AG20443 (cell line): Measurements from ENCODE around the gene PITPNM3.
"Not testable (repeated sequence)": the region's sequence is repeated elsewhere in the genome, so short reads cannot be mapped to it uniquely, and the experiment has no call there.

Experiments
- DNase-seq: peaks from one replicate; pipeline ENCODE4 v3.0.0; 2012; ENCODE audit warnings: low spot score, mixed read lengths

PITPNM3 gene

GRCh38 chr17:6501359-6501758 is 55.0 kb downstream of the PITPNM3 start:
- no peak for DNase-seq

DNA sequence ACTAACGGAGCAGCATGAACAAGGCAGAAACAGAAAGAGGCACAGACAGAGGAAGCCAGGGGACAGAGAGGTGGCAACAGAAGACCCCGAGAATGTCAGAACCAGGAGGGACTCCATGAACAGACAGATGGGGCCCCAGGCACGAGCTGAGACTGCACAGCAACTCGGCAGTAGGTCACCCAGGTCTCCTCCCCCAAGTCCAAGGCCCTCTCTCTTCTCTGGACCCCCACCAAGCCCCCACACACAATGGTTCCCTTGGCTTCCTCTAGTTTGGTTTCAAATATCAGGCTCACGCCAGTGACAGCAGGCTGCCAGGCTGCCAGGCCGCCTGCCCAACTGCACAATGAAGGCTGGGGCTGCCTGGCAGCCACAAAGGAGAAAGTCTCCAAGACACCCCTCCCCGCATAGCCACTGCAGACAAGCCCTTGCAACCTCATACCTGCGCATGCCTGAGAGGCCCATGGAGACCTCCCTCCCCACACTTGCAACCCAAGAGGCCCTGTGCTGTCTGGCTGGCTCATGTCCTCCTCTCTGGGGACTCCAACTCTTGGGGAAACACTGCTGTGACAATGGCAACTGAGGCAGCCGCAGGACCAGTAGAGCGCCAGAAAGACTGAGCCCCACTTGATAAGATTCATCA is 57.3 kb downstream of the PITPNM3 start:
- no peak for DNase-seq

GRCh38 chr17:6498356-6498755 is 58.0 kb downstream of the PITPNM3 start:
- no peak for DNase-seq

DNA sequence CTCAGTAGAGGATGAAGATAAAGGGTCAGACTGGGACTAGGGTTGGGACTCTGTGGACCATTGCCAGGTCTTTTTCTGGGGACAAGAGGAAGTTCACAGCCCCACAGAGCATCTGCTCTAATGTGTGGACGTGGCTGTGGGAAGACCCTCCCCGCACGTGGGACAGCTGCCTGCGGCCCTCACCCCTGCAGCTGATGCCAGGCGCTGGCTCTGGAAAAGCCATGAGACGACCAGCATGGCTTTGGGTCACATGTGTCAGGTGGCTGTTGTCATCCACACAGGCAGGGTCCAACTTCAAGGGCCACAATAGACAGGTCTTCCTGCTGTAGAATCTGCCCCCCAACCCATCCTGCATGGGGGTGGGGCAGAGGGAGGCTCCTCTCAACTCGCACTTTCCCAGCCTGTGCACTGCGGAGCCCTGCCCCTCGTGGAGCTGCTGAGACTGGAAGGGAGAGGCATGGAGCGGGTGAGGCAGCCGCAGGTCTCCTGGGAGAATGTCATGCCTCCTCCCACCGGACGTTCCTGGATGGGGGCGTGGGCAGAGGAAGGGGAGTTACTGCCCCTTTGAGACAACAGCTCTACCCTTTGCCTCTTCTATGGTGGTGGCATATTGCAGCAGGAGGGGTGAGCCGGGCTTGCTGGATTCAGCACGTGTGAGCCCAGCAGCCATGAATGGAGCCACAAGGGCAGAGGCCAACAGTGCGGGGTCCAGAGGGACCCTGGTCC is 58.7 kb downstream of the PITPNM3 start:
- no peak for DNase-seq

GRCh38 chr17:6496640-6497441 is 59.5 kb downstream of the PITPNM3 start:
- DNase-seq = no peak

DNA sequence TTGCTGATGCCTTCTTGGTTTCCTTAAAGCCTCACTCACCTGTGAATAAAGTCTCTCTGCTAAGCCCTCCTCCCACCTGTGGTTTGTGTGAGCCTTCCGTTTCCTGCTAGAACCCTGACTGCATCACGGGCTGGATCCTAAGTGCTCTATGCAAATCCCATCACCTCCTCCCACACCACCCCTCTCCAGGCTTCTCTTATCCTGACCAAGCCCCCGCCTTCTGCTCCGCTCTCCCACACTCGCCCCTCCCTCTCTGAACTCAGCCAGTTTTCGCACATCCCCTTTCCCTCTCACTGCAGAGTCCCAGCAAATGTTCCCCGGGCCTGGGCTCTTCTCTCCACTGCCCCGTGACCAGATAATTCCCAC is 60.3 kb downstream of the PITPNM3 start:
- DNase-seq = no peak

- no peak for DNase-seq
Observed at GRCh38 chr17:6495450-6496115, 60.8 kb downstream of the PITPNM3 start.

GRCh38 chr17:6494239-6494941 is 62.0 kb downstream of the PITPNM3 start:
- no peak for DNase-seq

- no peak for DNase-seq
Observed at GRCh38 chr17:6492892-6493674, 63.3 kb downstream of the PITPNM3 start.

GRCh38 chr17:6491071-6491700 is 65.2 kb downstream of the PITPNM3 start:
- DNase-seq = no peak

GRCh38 chr17:6489016-6489550 is 67.3 kb downstream of the PITPNM3 start:
- DNase-seq = no peak

GRCh38 chr17:6488008-6488539 is 68.3 kb downstream of the PITPNM3 start:
- DNase-seq = no peak

- no peak for DNase-seq
Observed at GRCh38 chr17:6487251-6488007, 68.9 kb downstream of the PITPNM3 start.

DNA sequence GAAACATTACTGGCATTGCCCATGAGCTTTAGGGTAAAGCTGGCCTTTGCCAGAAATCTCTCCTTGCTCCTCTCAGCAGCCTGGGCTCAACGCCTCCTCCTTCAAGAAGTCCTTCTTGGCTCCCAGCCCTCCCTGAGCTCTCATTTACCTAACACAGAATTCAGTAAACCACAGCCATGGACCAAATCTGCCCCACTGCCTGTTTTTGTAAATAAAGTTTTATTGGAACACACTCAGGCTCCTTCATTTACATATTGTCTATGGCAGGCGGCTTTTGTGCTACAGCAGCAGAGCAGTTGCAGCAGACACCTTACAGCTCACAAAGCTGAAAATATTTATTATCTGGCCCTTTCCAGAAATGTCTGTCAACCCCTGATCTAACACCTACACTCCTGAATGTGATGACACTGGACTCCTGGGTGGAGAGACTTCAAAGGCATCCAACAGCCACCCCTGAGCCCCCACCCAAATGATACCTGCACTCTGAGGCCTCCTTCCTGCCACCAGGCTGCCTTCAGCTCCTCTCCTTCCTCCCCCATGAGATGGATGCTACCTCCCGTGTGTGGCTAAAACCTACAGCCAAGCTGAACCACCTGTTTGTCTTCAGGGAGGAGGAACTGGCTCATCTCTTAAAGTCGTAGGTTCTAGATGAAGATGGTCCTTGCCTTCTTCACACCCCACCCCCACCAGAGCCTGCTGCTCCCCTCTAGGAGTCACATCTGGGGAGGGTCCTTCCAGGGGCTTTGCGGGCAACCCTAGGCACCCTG is 70.5 kb downstream of the PITPNM3 start:
- no peak for DNase-seq

DNA sequence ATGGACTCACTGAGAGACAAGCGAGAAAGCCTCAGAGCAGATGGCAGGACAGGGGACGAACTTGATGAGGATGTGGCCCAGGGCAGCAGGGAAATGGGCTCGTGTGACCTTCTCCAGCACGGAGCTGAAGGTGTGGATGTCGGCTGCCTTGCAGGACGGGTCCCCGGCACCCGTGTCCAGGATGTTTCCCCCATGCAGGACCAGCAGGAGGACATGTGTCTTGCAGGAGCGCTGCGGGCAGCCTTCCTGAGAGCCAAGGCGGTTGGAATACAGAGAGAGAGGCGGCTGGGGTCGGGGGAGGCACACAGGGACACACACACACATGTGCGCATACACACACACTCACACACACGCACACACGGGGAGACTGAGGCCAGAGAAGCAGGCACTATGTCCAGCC is 72.8 kb downstream of the PITPNM3 start:
- no peak for DNase-seq

GRCh38 chr17:6482796-6483195 is 73.6 kb downstream of the PITPNM3 start:
- DNase-seq = not testable (repeated sequence)

GRCh38 chr17:6482105-6482455 is 74.3 kb downstream of the PITPNM3 start:
- DNase-seq = no peak

DNA sequence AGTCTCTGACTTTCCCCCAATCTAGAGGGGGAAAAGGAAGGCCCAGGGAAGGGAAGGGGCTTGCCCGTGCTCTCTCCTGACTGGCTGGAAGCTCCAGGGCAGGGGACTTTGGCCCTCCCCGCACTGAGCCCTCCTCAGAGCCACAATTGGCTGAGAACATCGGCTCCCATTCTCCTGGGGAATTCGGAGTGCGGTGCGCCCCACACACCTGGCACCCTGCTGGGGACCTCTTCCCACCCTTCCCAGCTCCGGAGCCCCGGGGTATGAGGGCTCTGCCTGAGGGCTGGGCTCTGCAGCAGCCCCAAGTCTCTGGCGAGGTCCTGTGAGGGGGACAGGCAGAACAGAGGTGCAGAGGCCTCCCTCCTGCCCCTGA is 76.1 kb downstream of the PITPNM3 start:
- DNase-seq = no peak
